Endothelial cell of umbilical vein (primary cell): ENCODE data around the gene CNDP2. TPM values are rescaled to one million over a fixed set of nuclear protein-coding genes. Genes with fewer than 3 reads are reported as not detected.

Experiments used
- BruUV-seq: library from RNA; stranded (reverse); fragments of 400-500 nt; replicated peaks from 2 replicates; lab custom pipeline; 2021; lab: Mats Ljungman, UMichigan
- CTCF ChIA-PET: fragments of 300-600, 350-600 bp; sonication (Branson Sonifier 250); formaldehyde crosslinking; loops from one replicate; lab custom pipeline; 2021; ENCODE audit warnings: antibody characterized with exemption, inconsistent platforms; lab: Charles Lee
- POLR2A ChIA-PET: fragments of 300-600, 350-600 bp; sonication (Branson Sonifier 250); formaldehyde crosslinking; loops from one replicate; lab custom pipeline; 2021; ENCODE audit warnings: antibody characterized with exemption, inconsistent platforms; lab: Charles Lee
- DNase-seq: peaks from one replicate; pipeline ENCODE4 v3.0.0-alpha.2; 2011; ENCODE audit warnings: low read depth, low spot score
- FAIRE-seq: peaks from 2 replicates; lab custom pipeline; 2011; peaks lifted over from hg19 to GRCh38; lab: Jason Lieb, UNC
- H2AFZ ChIP-seq: 2 replicates; pipeline ENCODE4 v1.6.0; 2012; ENCODE audit warnings: low read depth, low read length, control low read depth, inconsistent platforms
- H3K27ac ChIP-seq: 2 replicates; pipeline ENCODE4 v1.5.1; 2011; ENCODE audit warnings: low read depth, mild to moderate bottlenecking, control low read depth, low read length, moderate library complexity; ENCODE audit not compliant: insufficient read depth
- H3K27me3 ChIP-seq, 2 experiments: 2 replicates each; pipeline versions ENCODE4 v1.6.0 to v1.6.1; 2011; ENCODE audit warnings: low read length in 2 of 2, mixed read lengths in 1 of 2; ENCODE audit not compliant: control insufficient read depth in 2 of 2, insufficient read depth in 2 of 2
- H3K36me3 ChIP-seq, 2 experiments: 2 replicates in 1 of 2; 3 replicates in 1 of 2; pipeline ENCODE4 v1.5.1; 2011; ENCODE audit warnings: low read length in 2 of 2, mild to moderate bottlenecking in 1 of 2, moderate library complexity in 1 of 2; ENCODE audit not compliant: control insufficient read depth in 2 of 2, insufficient read depth in 2 of 2; ENCODE audit errors: extremely low read depth in 1 of 2
- H3K4me1 ChIP-seq: 3 replicates; pipeline ENCODE4 v1.5.1; 2011; ENCODE audit warnings: mild to moderate bottlenecking, low read length; ENCODE audit not compliant: control insufficient read depth, insufficient read depth; ENCODE audit errors: extremely low read depth
- H3K4me2 ChIP-seq: 2 replicates; pipeline ENCODE4 v1.6.1; 2011; ENCODE audit warnings: low read length, control low read depth, mixed read lengths; ENCODE audit not compliant: insufficient read depth
- H3K4me3 ChIP-seq, 3 experiments: fragments of 200-600 bp in 1 of 3; sonication (generic), shearing (Covaris generic) in 1 of 3; replicated peaks in 1 of 3; 2 replicates each; pipeline ENCODE4 v1.5.1; 2011 to 2016; ENCODE audit warnings: control low read depth in 3 of 3, low read length in 3 of 3, mild to moderate bottlenecking in 2 of 3, inconsistent platforms in 1 of 3, low read depth in 1 of 3, moderate library complexity in 1 of 3; ENCODE audit not compliant: insufficient read depth in 1 of 3
- H3K79me2 ChIP-seq: 2 replicates; pipeline ENCODE4 v1.6.0; 2012; ENCODE audit warnings: low read length, inconsistent platforms; ENCODE audit not compliant: control insufficient read depth, insufficient read depth
- H3K9ac ChIP-seq: replicated peaks from 2 replicates; pipeline ENCODE3; 2011; ENCODE audit warnings: low read length, control low read depth; ENCODE audit not compliant: insufficient read depth; ENCODE audit errors: extremely low read depth
- H3K9me1 ChIP-seq: replicated peaks from 3 replicates; pipeline ENCODE4 v1.6.0; 2011; ENCODE audit warnings: mild to moderate bottlenecking, low read length; ENCODE audit not compliant: control insufficient read depth, insufficient read depth; ENCODE audit errors: extremely low read depth
- H3K9me3 ChIP-seq: replicated peaks from 2 replicates; pipeline ENCODE4 v1.5.1; 2012; ENCODE audit warnings: low read length, inconsistent platforms; ENCODE audit not compliant: control insufficient read depth, insufficient read depth
- H4K20me1 ChIP-seq: replicated peaks from 2 replicates; pipeline ENCODE3; 2011; ENCODE audit warnings: mild to moderate bottlenecking, low read length; ENCODE audit not compliant: control insufficient read depth, insufficient read depth; ENCODE audit errors: extremely low read depth
- FOS ChIP-seq: IDR thresholded peaks from 2 replicates; pipeline ENCODE4 v1.6.1; 2011; ENCODE audit warnings: mild to moderate bottlenecking, low read length, moderate library complexity, borderline replicate concordance; ENCODE audit not compliant: insufficient read depth
- GATA2 ChIP-seq: IDR thresholded peaks from 2 replicates; pipeline ENCODE4 v1.7.0; 2011; ENCODE audit warnings: low read depth, mild to moderate bottlenecking, moderate library complexity, mixed read lengths, low read length; ENCODE audit not compliant: insufficient read length, insufficient read depth
- JUN ChIP-seq: IDR thresholded peaks from 2 replicates; pipeline ENCODE4 v1.6.1; 2011; ENCODE audit warnings: borderline replicate concordance, low read depth; ENCODE audit not compliant: insufficient read length, insufficient read depth
- POLR2A ChIP-seq: IDR thresholded peaks from 2 replicates; pipeline ENCODE4 v1.6.1; 2012; ENCODE audit warnings: low read depth, mild to moderate bottlenecking, control low read depth, low read length
- POLR2AphosphoS5 ChIP-seq: IDR thresholded peaks from 2 replicates; pipeline ENCODE4 v1.6.1; 2012; ENCODE audit warnings: low read depth, mild to moderate bottlenecking, control low read depth, low read length, moderate library complexity; ENCODE audit not compliant: insufficient read depth
- dilution Hi-C: fragments of 300-500 bp; cut with MboI; formaldehyde crosslinking; loops from one replicate; pipeline ENCODE4 v1.15.0; 2019; ENCODE audit warnings: low sequenced_read_pairs; ENCODE audit not compliant: extremely low pct_ligation_motif_present
- intact Hi-C: fragments of 100-400 bp; cut with micrococcal nuclease; formaldehyde crosslinking; loops from one replicate; pipeline ENCODE4 v1.10.0; 2022
- polyA plus RNA-seq, 4 experiments: library from polyadenylated mRNA; depleted of rRNA in 3 of 4; stranded (reverse) in 3 of 4; unstranded in 1 of 4; fragments of >200 nt; gene quantifications; 2 replicates each; pipeline versions ENCODE4 v1.2.1 to v1.2.3, GENCODE V29; 2011 to 2012; ENCODE audit warnings: missing spikeins in 1 of 4
- total RNA-seq: library from RNA; stranded (reverse); gene quantifications from 2 replicates; pipeline ENCODE4 v1.2.3, GENCODE V29; 2021
- TF ChIP-seq, protein P1 (sequence below): IDR thresholded peaks from 2 replicates; pipeline ENCODE4 v1.6.1; 2011; ENCODE audit not compliant: insufficient read depth, insufficient read length
- TF ChIP-seq, protein P2 (sequence below), 2 donors: IDR thresholded peaks; 1 replicate in 1 of 2; 2 replicates in 1 of 2; pipeline ENCODE4 v1.5.1; 2011; ENCODE audit warnings: low read length in 2 of 2, mild to moderate bottlenecking in 2 of 2, moderate library complexity in 2 of 2, control low read depth in 1 of 2, inconsistent platforms in 1 of 2, low read depth in 1 of 2; ENCODE audit not compliant: insufficient read depth in 1 of 2; ENCODE audit errors: extremely low read depth in 1 of 2

Gene CNDP2
- total and polyA plus RNA-seq, 2 donors (not counting 3 experiments of a cell fraction or from before 2014, with no cell fraction given) = 52.9 to 123 TPM

DNA sequence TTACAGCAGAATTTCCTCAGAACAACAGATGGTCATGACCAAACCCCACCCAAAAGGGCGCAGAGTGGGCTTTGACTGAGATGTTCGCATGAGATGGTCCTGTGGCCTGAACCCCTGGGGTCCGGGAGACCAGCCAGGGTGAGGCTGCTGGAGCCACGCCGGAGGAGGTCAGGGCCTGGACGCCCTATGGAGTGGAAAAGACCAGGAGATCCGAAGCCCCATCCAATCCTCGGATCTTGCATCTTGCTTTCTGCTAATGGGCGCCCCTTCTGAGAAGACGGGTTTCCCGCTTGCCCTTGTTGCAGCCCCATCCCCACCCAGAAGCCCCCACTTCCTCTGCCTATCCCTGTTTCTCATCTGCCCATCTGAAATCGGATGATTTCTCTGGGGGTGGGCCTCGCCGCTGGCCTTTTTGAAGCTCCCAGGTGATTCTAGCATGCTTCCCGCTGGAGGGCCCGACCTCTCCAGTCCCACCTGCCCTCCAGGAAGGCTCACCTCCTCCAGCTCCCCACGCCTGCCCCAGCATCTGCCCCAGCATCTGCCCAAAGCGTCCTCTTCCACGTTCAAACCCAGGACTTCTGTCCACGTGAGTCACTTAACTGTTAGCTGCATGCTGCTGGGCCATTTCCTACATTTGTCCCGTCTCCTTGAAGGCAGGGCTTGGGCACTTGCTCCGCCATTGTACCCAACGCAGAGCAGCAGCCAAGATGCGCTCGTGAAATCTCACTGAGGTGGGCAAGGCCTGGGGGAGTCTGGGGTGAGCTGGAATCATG lies 33.8 kb downstream of the CNDP2 start:
- DNase-seq = no peak
- FAIRE-seq = no peak
- H3K27me3 ChIP-seq = peaks cover 0 to 9% of the 10 kb centered on the region in 2 experiments
- no peaks in the 10 kb centered on the region for H3K4me1 ChIP-seq
- intact Hi-C loops = no loop called here
- no peak overlapping the region for H3K4me3 ChIP-seq
- no peak overlapping the region for H3K9ac ChIP-seq
- ChIA-PET POLR2A (no interaction called here), CTCF (interaction anchor here (1.4 kb wide), 1 partner anchor 22 kb away, joined by 4 read pairs; no protein-coding TSS in a partner anchor)
- H3K9me3 ChIP-seq = no peaks in the 10 kb centered on the region
- no peaks in the 10 kb centered on the region for H3K79me2 ChIP-seq
- H4K20me1 ChIP-seq = no peaks in the 10 kb centered on the region
- H3K4me2 ChIP-seq = no peak overlapping the region
- no TSS peak for BruUV-seq
- TF ChIP-seq POLR2AphosphoS5 = no peak
- TF ChIP-seq GATA2 = no peak
- no peak for TF ChIP-seq POLR2A
- TF ChIP-seq, protein P1, sequence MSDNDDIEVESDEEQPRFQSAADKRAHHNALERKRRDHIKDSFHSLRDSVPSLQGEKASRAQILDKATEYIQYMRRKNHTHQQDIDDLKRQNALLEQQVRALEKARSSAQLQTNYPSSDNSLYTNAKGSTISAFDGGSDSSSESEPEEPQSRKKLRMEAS = no peak
- TF ChIP-seq FOS = no peak
- TF ChIP-seq, protein P2, sequence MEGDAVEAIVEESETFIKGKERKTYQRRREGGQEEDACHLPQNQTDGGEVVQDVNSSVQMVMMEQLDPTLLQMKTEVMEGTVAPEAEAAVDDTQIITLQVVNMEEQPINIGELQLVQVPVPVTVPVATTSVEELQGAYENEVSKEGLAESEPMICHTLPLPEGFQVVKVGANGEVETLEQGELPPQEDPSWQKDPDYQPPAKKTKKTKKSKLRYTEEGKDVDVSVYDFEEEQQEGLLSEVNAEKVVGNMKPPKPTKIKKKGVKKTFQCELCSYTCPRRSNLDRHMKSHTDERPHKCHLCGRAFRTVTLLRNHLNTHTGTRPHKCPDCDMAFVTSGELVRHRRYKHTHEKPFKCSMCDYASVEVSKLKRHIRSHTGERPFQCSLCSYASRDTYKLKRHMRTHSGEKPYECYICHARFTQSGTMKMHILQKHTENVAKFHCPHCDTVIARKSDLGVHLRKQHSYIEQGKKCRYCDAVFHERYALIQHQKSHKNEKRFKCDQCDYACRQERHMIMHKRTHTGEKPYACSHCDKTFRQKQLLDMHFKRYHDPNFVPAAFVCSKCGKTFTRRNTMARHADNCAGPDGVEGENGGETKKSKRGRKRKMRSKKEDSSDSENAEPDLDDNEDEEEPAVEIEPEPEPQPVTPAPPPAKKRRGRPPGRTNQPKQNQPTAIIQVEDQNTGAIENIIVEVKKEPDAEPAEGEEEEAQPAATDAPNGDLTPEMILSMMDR (IDR thresholded peaks at IDR 0.05; ENCODE audit: extremely low read depth in 1 of 2, insufficient read depth in 1 of 2, low read depth in 1 of 2, low read length in 2 of 2) = no peak
- TF ChIP-seq JUN = no peak
- no peaks in the 10 kb centered on the region for H3K36me3 ChIP-seq
- no peak overlapping the region for H2AFZ ChIP-seq
- H3K27ac ChIP-seq = no peak overlapping the region
- no peaks in the 10 kb centered on the region for H3K9me1 ChIP-seq
- dilution Hi-C loops = no loop called here
